Measurements from ENCODE around the gene ZNF514.
"Not testable (repeated sequence)": the region's sequence is repeated elsewhere in the genome, so short reads cannot be mapped to it uniquely, and the experiment has no call there.

ZNF514 gene

GRCh38 chr2:95121407-95122196, 38.0 kb downstream of the ZNF514 start, which contains the start of gene MRPS5:
Gene MRPS5 (minus strand): TSS chr2:95121808. CDS start chr2:95121791, 17 bp downstream.
- DNase-seq: peak; percentile 85

DNA sequence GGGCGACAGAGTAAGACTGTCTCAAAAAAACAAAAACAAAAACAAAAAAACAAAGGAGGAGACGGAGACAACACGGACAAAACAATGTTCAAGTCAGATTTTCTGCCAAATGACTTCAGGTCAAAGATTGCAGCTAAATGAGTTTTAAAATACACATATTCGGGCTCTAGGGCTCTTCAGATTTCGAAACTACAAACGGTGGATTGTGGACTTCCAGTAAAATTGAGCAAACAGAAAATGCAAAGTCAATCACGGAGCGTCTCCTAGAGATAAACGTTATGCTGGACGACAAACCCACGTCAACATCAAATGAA, 38.6 kb downstream of the ZNF514 start:
- DNase-seq: no peak

DNA sequence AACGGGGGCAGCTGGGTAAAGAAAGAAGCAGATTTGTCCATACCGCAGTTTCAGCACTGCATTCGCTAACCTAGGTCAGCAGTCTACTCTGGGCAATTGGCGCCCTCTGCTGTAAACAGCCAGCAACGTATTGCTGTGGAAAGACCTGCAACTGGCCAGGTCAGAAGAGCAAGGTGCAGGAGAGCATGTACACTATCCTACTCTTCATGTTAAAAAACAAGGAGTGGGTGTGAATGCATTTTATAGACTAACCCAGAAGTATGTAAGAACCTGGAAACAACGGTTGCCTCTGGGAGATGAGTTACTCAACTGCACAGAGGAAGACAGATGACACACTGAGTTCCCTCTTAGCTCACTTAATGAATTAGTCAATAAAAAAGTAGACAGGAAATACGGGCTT, 44.2 kb downstream of the ZNF514 start:
- peak; percentile 73 for DNase-seq

GRCh38 chr2:95113464-95113863, 46.2 kb downstream of the ZNF514 start:
- DNase-seq: no peak

DNA sequence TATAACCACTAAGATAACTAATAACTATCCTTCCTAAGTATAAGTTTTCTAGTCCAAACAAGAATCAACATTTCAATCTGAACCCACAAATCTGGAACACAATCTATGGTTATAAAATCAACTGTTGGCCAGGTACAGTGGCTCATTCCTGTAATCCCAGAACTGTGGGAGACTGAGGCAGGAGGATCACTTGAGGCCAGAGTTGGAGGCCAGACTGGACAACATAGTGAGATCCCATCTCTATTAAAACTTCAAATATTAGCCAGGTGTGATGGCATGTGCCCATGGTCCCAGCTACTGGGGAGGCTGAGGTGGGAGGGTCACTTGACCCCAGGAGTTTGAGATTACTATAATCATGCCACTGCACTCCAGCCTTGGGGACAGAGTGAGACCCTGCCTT, 49.3 kb downstream of the ZNF514 start:
- no peak for DNase-seq

GRCh38 chr2:95109260-95109659, 50.4 kb downstream of the ZNF514 start:
- no peak for DNase-seq

DNA sequence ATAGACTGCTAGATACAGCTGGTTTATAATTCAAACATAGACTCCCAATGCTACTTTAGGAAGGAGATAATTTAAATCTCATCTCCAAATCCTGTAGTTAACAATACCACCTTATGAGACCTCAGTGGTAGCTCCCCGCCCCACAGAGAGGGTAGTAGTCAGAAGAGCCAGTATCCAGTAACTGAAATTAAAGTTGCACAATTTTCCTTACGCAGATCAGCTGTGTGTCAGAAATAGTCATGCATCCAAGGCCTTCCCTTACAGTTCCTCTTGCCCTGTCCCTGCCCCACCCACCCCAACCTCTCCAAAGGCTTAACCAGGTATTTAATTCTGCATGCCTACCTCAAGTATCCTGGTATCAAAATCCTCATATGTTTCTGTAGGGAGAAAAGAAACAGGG, 53.6 kb downstream of the ZNF514 start:
- no peak for DNase-seq

DNA sequence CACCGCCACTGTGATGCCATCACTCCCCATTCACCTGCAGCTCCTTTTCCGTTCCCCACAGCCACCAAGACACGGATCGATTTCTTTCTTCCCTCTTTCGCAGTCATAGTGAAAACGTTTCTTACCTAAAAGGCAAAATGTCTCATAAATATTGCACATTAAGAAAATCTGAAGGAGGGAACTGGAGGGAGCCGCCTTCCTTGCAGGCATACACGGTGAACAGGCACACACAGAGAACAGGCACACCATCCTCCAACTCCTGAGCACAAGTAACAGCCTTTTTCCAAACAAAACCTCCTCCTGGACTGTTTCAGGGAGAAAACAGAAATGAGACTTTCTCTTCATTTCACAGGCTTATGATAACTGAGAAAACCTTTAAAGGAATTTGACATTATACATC, 55.0 kb downstream of the ZNF514 start:
- no peak for DNase-seq

DNA sequence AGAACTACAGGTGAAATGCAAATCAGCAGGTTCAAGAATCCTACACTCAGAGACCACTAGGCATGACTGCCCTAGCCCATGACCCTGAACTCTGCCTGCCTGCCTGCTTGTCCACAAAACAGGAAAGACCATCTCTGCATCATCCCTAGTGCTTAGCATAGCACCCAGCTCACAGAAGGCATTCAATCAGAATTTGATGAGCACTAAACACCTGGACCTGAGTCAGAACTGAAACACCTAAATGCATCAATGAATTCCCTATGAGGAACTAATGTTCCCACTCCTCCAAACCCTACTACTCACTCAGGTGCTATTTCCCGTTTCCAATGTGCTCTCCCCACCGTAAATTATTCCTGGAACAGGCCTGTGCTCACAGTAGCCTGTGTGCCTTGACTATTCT, 59.7 kb downstream of the ZNF514 start:
- DNase-seq: no peak

DNA sequence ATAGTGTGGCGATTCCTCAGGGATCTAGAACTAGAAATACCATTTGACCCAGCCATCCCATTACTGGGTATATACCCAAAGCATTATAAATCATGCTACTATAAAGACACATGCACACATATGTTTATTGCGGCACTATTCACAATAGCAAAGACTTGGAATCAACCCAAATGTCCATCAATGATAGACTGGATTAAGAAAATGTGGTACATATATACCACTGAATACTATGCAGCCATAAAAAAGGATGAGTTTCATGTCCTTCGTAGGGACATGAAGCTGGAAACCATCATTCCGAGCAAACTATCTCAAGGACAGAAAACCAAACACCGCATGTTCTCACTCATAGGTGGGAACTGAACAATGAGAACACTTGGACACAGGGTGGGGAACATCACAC, 61.4 kb downstream of the ZNF514 start:
- DNase-seq: not testable (repeated sequence)

All from activated CD4-positive, alpha-beta T cell treated with anti-CD3 and anti-CD28 coated beads, Interleukin-2, amount 50 U/mL, for 1 hour (primary cell).